Measurements from ENCODE around the gene BBS7. TPM values are rescaled to one million over a fixed set of nuclear protein-coding genes. Genes with fewer than 3 reads are reported as not detected.

BBS7 gene
- total and polyA plus RNA-seq, 4 donors: 8.6 to 22.1 (median 10.8) TPM

DNA sequence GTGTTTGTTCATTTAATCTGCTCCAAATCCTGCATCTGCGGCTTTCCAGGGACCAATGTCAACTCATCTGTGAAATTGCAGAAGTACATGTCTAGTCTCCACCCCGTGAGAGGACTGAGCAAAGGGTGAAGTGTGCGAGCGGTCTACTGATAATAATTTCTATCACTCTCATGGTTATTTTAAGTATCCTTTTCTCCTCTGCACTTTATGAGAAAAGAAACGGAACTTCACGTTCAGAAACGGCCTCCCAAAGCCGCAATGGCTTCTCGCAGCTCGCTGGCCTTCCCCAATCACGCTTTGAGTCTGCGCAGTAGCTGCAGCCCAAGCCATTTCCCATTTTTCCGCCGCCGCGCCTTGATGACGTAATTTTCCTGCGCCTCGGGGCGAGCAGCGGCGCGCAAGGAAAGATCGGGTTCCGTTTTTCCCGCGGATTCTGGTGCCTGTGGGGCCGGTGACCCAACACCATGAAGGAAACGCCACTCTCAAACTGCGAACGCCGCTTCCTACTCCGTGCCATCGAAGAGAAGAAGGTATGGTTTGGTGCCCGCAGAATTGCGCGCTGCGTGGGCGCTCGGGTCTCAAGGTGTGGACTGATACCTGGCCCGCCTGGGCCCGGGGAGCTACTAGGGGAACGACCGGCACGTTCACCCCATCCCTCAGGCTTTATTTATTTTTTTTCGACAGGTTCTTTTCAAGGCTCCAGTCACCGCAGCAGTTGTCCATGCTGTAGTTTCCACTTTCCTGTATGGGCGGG is 69.1 kb downstream of the BBS7 start, which contains the start of gene EXOSC9:
EXOSC9 (plus strand) TSS at position 363 of the 754 bp plus-strand sequence; CDS start at position 465, 102 bp downstream.
- H3K27me3 ChIP-seq (ENCODE audit: control insufficient read depth in 3 of 3, insufficient read depth in 3 of 3, low read length in 2 of 3): no peaks in the 10 kb centered on the region
- peak within 1 kb of the TSS; percentile 89 to 94 for H3K27ac ChIP-seq (ENCODE audit: low read depth in 1 of 2, low read length in 1 of 2)
- 0% methylated on average over 48 of the region's 48 CpGs for WGBS, 2 donors
- H3K4me1 ChIP-seq (ENCODE audit: control insufficient read depth in 5 of 5, insufficient read depth in 5 of 5, low read length in 5 of 5): peaks cover 0 to 17% (median 0%) of the 10 kb centered on the region in 5 donors
- peak within 1 kb of the TSS; percentile 97 for H3K4me3 ChIP-seq
- H3K9me3 ChIP-seq (ENCODE audit: control insufficient read depth in 4 of 4, insufficient read depth in 3 of 4, low read length in 3 of 4): no peaks in the 10 kb centered on the region
- peak; percentile 90 for ATAC-seq (ENCODE audit: insufficient read depth, low FRiP score)
- peaks cover 6 to 26% (median 13%) of the 10 kb centered on the region in 4 donors for H3K36me3 ChIP-seq (ENCODE audit: control insufficient read depth in 4 of 4, insufficient read depth in 4 of 4, low read length in 4 of 4)
- peak; percentile 96 to 98 (median 98) for DNase-seq
- TF ChIP-seq CTCF (IDR thresholded peaks at IDR 0.05; ENCODE audit: control extremely low read depth, extremely low read depth): no peak
- H3K9ac ChIP-seq (ENCODE audit: insufficient read depth in 1 of 2, low read length in 2 of 2): peak within 1 kb of the TSS; percentile 79 to 96

- Histone ChIP-seq H3K9me3 (ENCODE audit: control insufficient read depth in 4 of 4, insufficient read depth in 3 of 4, low read length in 3 of 4) (no peaks in the 10 kb centered on the region), H3K36me3 (ENCODE audit: control insufficient read depth in 4 of 4, insufficient read depth in 4 of 4, low read length in 4 of 4) (peaks cover 6 to 23% (median 12%) of the 10 kb centered on the region in 4 donors), H3K9ac (ENCODE audit: insufficient read depth in 1 of 2, low read length in 2 of 2) (peak overlapping the region; percentile 79 to 96), H3K4me1 (ENCODE audit: control insufficient read depth in 5 of 5, insufficient read depth in 5 of 5, low read length in 5 of 5) (peaks cover 0 to 22% (median 0%) of the 10 kb centered on the region in 5 donors), H3K27ac (ENCODE audit: low read depth in 1 of 2, low read length in 1 of 2) (peak overlapping the region; percentile 89 to 94), H3K27me3 (ENCODE audit: control insufficient read depth in 3 of 3, insufficient read depth in 3 of 3, low read length in 2 of 3) (no peaks in the 10 kb centered on the region), H3K4me3 (peak overlapping the region; percentile 49)
- TF ChIP-seq CTCF (IDR thresholded peaks at IDR 0.05; ENCODE audit: control extremely low read depth, extremely low read depth): no peak
- 35 to 38% methylated on average over 8 of the region's 8 CpGs for WGBS, 2 donors
- DNase-seq: no peak
- peak; percentile 21 for ATAC-seq (ENCODE audit: insufficient read depth, low FRiP score)
Measured at GRCh38 chr4:121800638-121800960, 69.7 kb downstream of the BBS7 start.

GRCh38 chr4:121799867-121800501 is 70.3 kb downstream of the BBS7 start:
- ATAC-seq (ENCODE audit: insufficient read depth, low FRiP score): peak; percentile 2

More at GRCh38 chr4:121799867-121800501, 70.3 kb downstream of the BBS7 start:
- H3K36me3 ChIP-seq (ENCODE audit: control insufficient read depth in 4 of 4, insufficient read depth in 4 of 4, low read length in 4 of 4): peaks cover 6 to 17% (median 11%) of the 10 kb centered on the region in 4 donors
- TF ChIP-seq CTCF (IDR thresholded peaks at IDR 0.05; ENCODE audit: control extremely low read depth, extremely low read depth): no peak
- no peak overlapping the region for H3K27ac ChIP-seq (ENCODE audit: low read depth in 1 of 2, low read length in 1 of 2)
- peak in 2 of 3 donors; percentile 35 to 64 for DNase-seq
- H3K4me1 ChIP-seq (ENCODE audit: control insufficient read depth in 5 of 5, insufficient read depth in 5 of 5, low read length in 5 of 5): peaks cover 0 to 24% (median 0%) of the 10 kb centered on the region in 5 donors
- H3K27me3 ChIP-seq (ENCODE audit: control insufficient read depth in 3 of 3, insufficient read depth in 3 of 3, low read length in 2 of 3): no peaks in the 10 kb centered on the region
- H3K4me3 ChIP-seq: no peak overlapping the region
- 66 to 87% methylated on average over 3 of the region's 3 CpGs for WGBS, 2 donors
- no peak overlapping the region for H3K9ac ChIP-seq (ENCODE audit: insufficient read depth in 1 of 2, low read length in 2 of 2)
- no peaks in the 10 kb centered on the region for H3K9me3 ChIP-seq (ENCODE audit: control insufficient read depth in 4 of 4, insufficient read depth in 3 of 4, low read length in 3 of 4)
